ENCODE results near the gene DRAXIN. TPM values are rescaled to one million over a fixed set of nuclear protein-coding genes. Genes with fewer than 3 reads are reported as not detected.

The DRAXIN gene
- total RNA-seq, 1 experiment from 2014 or later = 20.5 TPM

GRCh38 chr1:11673089-11673769 is 18.3 kb upstream of the DRAXIN start:
- H3K14ac ChIP-seq (ENCODE audit: insufficient read depth, low read length) = no peak overlapping the region
- WGBS (ENCODE audit: extremely low coverage, insufficient read length, low lambda C conversion rate) = no CpG with 5 or more reads among the region's 14 CpGs

More at GRCh38 chr1:11673089-11673769, 18.3 kb upstream of the DRAXIN start:
- no peak overlapping the region for H3K56ac ChIP-seq (ENCODE audit: insufficient read length, low read depth, low read length)
- no peak overlapping the region for H2BK15ac ChIP-seq (ENCODE audit: low read depth, low read length)
- no peak overlapping the region for H4K5ac ChIP-seq (ENCODE audit: insufficient read length, low read depth, low read length)
- Mint-ChIP-seq H3K4me1 (peaks cover 0 to 4% of the 10 kb centered on the region in 2 experiments; a peak in 1 of 4 replicates), H3K36me3 (ENCODE audit: insufficient read depth in 1 of 3, low read depth in 3 of 3) (peaks cover 44 to 86% (median 72%) of the 10 kb centered on the region in 3 experiments), H3K27ac (peak overlapping the region in 1 of 3 experiments; percentile 21; a peak in 2 of 7 replicates), H3K9me3 (no peaks in the 10 kb centered on the region), H3K27me3 (ENCODE audit: low read depth) (peaks cover 1% of the 10 kb centered on the region; the same call in 1 of the 2 replicates), H3K4me3 (no peak overlapping the region)
- no peak overlapping the region for H2BK120ac ChIP-seq (ENCODE audit: low read depth, low read length, poor library complexity, severe bottlenecking)
- no peak overlapping the region for H4K91ac ChIP-seq (ENCODE audit: insufficient read length, low read depth, low read length)
- H2BK5ac ChIP-seq (ENCODE audit: insufficient read length, low read length) = no peak overlapping the region
- H3K23me2 ChIP-seq (ENCODE audit: insufficient read length, low read depth, low read length, poor library complexity, severe bottlenecking) = no peaks in the 10 kb centered on the region
- H3K79me2 ChIP-seq (ENCODE audit: insufficient read depth, low read length) = 0 out of 2 replicates have a peak, but pooled peaks cover 2% of the 10 kb centered on the region
- no peak overlapping the region for H3K9ac ChIP-seq (ENCODE audit: extremely low read depth, insufficient read length, low read length)
- no peak overlapping the region for H3K23ac ChIP-seq (ENCODE audit: insufficient read length, low read depth, low read length)
- H2AK5ac ChIP-seq (ENCODE audit: insufficient read length, low read length) = no peak overlapping the region
- H3K79me1 ChIP-seq (ENCODE audit: insufficient read depth, low read depth, low read length, poor library complexity, severe bottlenecking) = no peaks in the 10 kb centered on the region
- H2BK12ac ChIP-seq (ENCODE audit: insufficient read length, low read depth, low read length) = no peak overlapping the region
- no peak overlapping the region for H3K18ac ChIP-seq (ENCODE audit: insufficient read length, low read depth, low read length)
- no peak overlapping the region for H2AFZ ChIP-seq (ENCODE audit: low read length)
- no peaks in the 10 kb centered on the region for H3K4me1 ChIP-seq (ENCODE audit: insufficient read depth, low read length)
- no peaks in the 10 kb centered on the region for H4K20me1 ChIP-seq (ENCODE audit: control insufficient read depth, insufficient read depth, insufficient read length)
- no peak overlapping the region for H3K4ac ChIP-seq (ENCODE audit: low read depth, low read length)
- H3K9me3 ChIP-seq (ENCODE audit: control insufficient read depth, low read depth, low read length) = no peaks in the 10 kb centered on the region
- H3K27ac ChIP-seq (ENCODE audit: insufficient read length, low read depth, low read length) = no peak overlapping the region
- H4K8ac ChIP-seq (replicated peaks; ENCODE audit: insufficient read length, low read depth, low read length) = no peak overlapping the region
- H3K27me3 ChIP-seq (ENCODE audit: insufficient read depth, low read length) = no peaks in the 10 kb centered on the region
- no peak overlapping the region for H3T11ph ChIP-seq (ENCODE audit: low read length)
- no peak for DNase-seq
- no peak overlapping the region for H2BK20ac ChIP-seq (ENCODE audit: low read depth, low read length, poor library complexity, severe bottlenecking)
- no peak overlapping the region for H3K4me2 ChIP-seq (ENCODE audit: insufficient read depth, insufficient read length, low read length)
- TF ChIP-seq CTCF (conservative IDR thresholded peaks at IDR 0.05) = no peak

Measured in H9 (cell line).